K562 (cell line): ENCODE measurements around the gene APBA2. TPM values are rescaled to one million over a fixed set of nuclear protein-coding genes. Genes with fewer than 3 reads are reported as not detected.

Experiments
- ATAC-seq: fragments of 200-7000 bp; cut with Tn5 transposase; 3 replicates; pipeline ENCODE4 v1.9.1; 2020; ENCODE audit warnings: moderate library complexity
- BruUV-seq: library from RNA; stranded (reverse); fragments of 400-500 nt; replicated peaks from 2 replicates; lab custom pipeline; 2021; lab: Mats Ljungman, UMichigan
- CTCF ChIA-PET: fragments of 300-600 bp; formaldehyde crosslinking; extraction: SDS; loops from one replicate; lab custom pipeline; 2021; ENCODE audit warnings: low intra/inter-chr PET ratio; lab: Yijun Ruan, JAX
- POLR2A ChIA-PET: fragments of 300-600, 350-650 bp; sonication (Branson Sonifier 250); formaldehyde crosslinking; extraction: SDS; loops from one replicate; lab custom pipeline; 2021; ENCODE audit warnings: antibody characterized with exemption, inconsistent platforms; lab: Yijun Ruan, JAX
- DNase-seq, 4 experiments: peaks; one replicate each; pipeline versions ENCODE4 v3.0.0 to v3.0.0-alpha.2; 2011 to 2018; ENCODE audit warnings: low spot score in 3 of 4, mixed read lengths in 3 of 4; ENCODE audit errors: extremely low read depth in 1 of 4
- FAIRE-seq: peaks from 2 replicates; lab custom pipeline; 2011; peaks lifted over from hg19 to GRCh38; lab: Jason Lieb, UNC
- H2AFZ ChIP-seq: 2 replicates; pipeline ENCODE4 v1.6.0; 2011; ENCODE audit warnings: low read depth, low read length, control low read depth, inconsistent platforms
- H3K27ac ChIP-seq: fragments of 200-600 bp; 3 replicates; pipeline ENCODE4 v1.8.0; 2011; ENCODE audit warnings: low read depth, mild to moderate bottlenecking, control low read depth, inconsistent platforms, low read length, moderate library complexity, mixed read lengths; ENCODE audit errors: extremely low read depth
- H3K27me3 ChIP-seq, 2 experiments: fragments of 300-600 bp in 1 of 2; 2 replicates in 1 of 2; 3 replicates in 1 of 2; pipeline versions ENCODE4 v1.6.0 to v1.8.0; 2011; ENCODE audit warnings: inconsistent platforms in 2 of 2, low read length in 2 of 2, mild to moderate bottlenecking in 1 of 2, mixed read lengths in 1 of 2, moderate library complexity in 1 of 2; ENCODE audit not compliant: control insufficient read depth in 2 of 2, insufficient read depth in 2 of 2
- H3K36me3 ChIP-seq: fragments of 300-600 bp; 3 replicates; pipeline ENCODE4 v1.8.0; 2011; ENCODE audit warnings: mild to moderate bottlenecking, low read length, inconsistent platforms; ENCODE audit not compliant: control insufficient read depth, insufficient read depth
- H3K4me1 ChIP-seq, 2 experiments: fragments of 200-600 bp in 1 of 2; replicated peaks in 1 of 2; 2 replicates in 1 of 2; 3 replicates in 1 of 2; pipeline versions ENCODE4 v1.5.1 to v1.8.0; 2011; ENCODE audit warnings: inconsistent platforms in 2 of 2, low read length in 2 of 2, mild to moderate bottlenecking in 1 of 2, mixed read lengths in 1 of 2, moderate library complexity in 1 of 2; ENCODE audit not compliant: control insufficient read depth in 2 of 2, insufficient read depth in 2 of 2
- H3K4me2 ChIP-seq: 2 replicates; pipeline ENCODE4 v1.6.1; 2011; ENCODE audit warnings: low read length, control low read depth, inconsistent platforms, mixed read lengths; ENCODE audit not compliant: insufficient read depth
- H3K4me3 ChIP-seq: fragments of 200-600 bp; sonication (generic), shearing (Covaris generic); 2 replicates; pipeline ENCODE4 v1.5.1; 2016; ENCODE audit warnings: control low read depth, inconsistent platforms
- H3K79me2 ChIP-seq: fragments of 200-600 bp; 3 replicates; pipeline ENCODE4 v1.8.0; 2011; ENCODE audit warnings: low read length, inconsistent platforms; ENCODE audit not compliant: control insufficient read depth, insufficient read depth
- H3K9ac ChIP-seq, 2 experiments: 2 replicates each; pipeline versions ENCODE4 v1.6.0 to v1.6.1; 2011; ENCODE audit warnings: low read depth in 2 of 2, low read length in 2 of 2, control low read depth in 1 of 2, inconsistent platforms in 1 of 2, mild to moderate bottlenecking in 1 of 2, mixed read lengths in 1 of 2; ENCODE audit not compliant: insufficient read depth in 1 of 2
- H3K9me1 ChIP-seq: one replicate; pipeline ENCODE4 v1.6.0; 2011; ENCODE audit warnings: inconsistent platforms, mild to moderate bottlenecking, low read length, moderate library complexity; ENCODE audit not compliant: control insufficient read depth, insufficient read depth
- H3K9me3 ChIP-seq: replicated peaks from 2 replicates; pipeline ENCODE4 v1.5.1; 2011; ENCODE audit warnings: low read depth, low read length, inconsistent platforms; ENCODE audit not compliant: control insufficient read depth, insufficient read depth
- H4K20me1 ChIP-seq: replicated peaks from 2 replicates; pipeline ENCODE4 v1.6.1; 2011; ENCODE audit warnings: low read length, inconsistent platforms, mixed read lengths; ENCODE audit not compliant: control insufficient read depth, insufficient read depth
- ATF6 ChIP-seq: sonication (generic); formaldehyde crosslinking; IDR thresholded peaks from 2 replicates; pipeline ENCODE4 v1.4.0; 2020; ENCODE audit warnings: mild to moderate bottlenecking, missing genetic modification reagents
- CTBP1 ChIP-seq: fragments of 450-650 bp; IDR thresholded peaks from 2 replicates; pipeline ENCODE4 v1.6.1; 2016; ENCODE audit warnings: borderline replicate concordance
- ETS2 ChIP-seq: IDR thresholded peaks from 2 replicates; pipeline ENCODE4 v1.6.1; 2016; ENCODE audit warnings: borderline replicate concordance, missing genetic modification characterization, mild to moderate bottlenecking, moderate library complexity, missing compliant biosample characterization; ENCODE audit not compliant: poor library complexity, severe bottlenecking
- FOXJ3 ChIP-seq: sonication (generic); formaldehyde crosslinking; IDR thresholded peaks from 2 replicates; pipeline ENCODE4 v1.4.0; 2020; ENCODE audit warnings: mild to moderate bottlenecking, missing genetic modification reagents
- KDM5B ChIP-seq: fragments of 200-600 bp; sonication (generic); IDR thresholded peaks from 2 replicates; pipeline ENCODE4 v1.6.1; 2012; ENCODE audit warnings: low read depth, mild to moderate bottlenecking, moderate library complexity, low read length, control low read depth, inconsistent platforms; ENCODE audit not compliant: insufficient replicate concordance
- MEF2A ChIP-seq: IDR thresholded peaks from 2 replicates; pipeline ENCODE4 v1.6.1; 2011; ENCODE audit warnings: low read depth, mild to moderate bottlenecking, low read length, moderate library complexity; ENCODE audit not compliant: control insufficient read depth
- NFATC3 ChIP-seq: fragments of 450-650 bp; IDR thresholded peaks from 2 replicates; pipeline ENCODE4 v1.6.1; 2017; ENCODE audit warnings: mild to moderate bottlenecking
- OTX1 ChIP-seq: fragments of 450-650 bp; formaldehyde crosslinking; IDR thresholded peaks from 2 replicates; pipeline ENCODE4 v1.4.0; 2022; ENCODE audit warnings: mild to moderate bottlenecking
- POLR2A ChIP-seq: fragments of 450-650 bp; conservative IDR thresholded peaks from 2 replicates; pipeline ENCODE4 v1.6.1; 2016
- SMARCA5 ChIP-seq: fragments of 450-650 bp; IDR thresholded peaks from 2 replicates; pipeline ENCODE4 v1.6.1; 2016
- SMARCC2 ChIP-seq: fragments of 450-650 bp; IDR thresholded peaks from 2 replicates; pipeline ENCODE4 v1.6.1; 2017; ENCODE audit warnings: antibody characterized with exemption, moderate library complexity, mild to moderate bottlenecking, low read depth
- SNAPC5 ChIP-seq: fragments of 250-450 bp; sonication (Bioruptor Pico); IDR thresholded peaks from 2 replicates; pipeline ENCODE4 v1.8.0; 2021; ENCODE audit warnings: moderate library complexity, mild to moderate bottlenecking, inconsistent platforms
- TEAD4 ChIP-seq, 2 experiments: sonication (generic) in 1 of 2; formaldehyde crosslinking in 1 of 2; IDR thresholded peaks; 2 replicates each; pipeline versions ENCODE4 v1.6.1 to v1.8.0; 2012 to 2022; ENCODE audit warnings: borderline replicate concordance in 1 of 2, inconsistent platforms in 1 of 2, low read length in 1 of 2, mild to moderate bottlenecking in 1 of 2, missing genetic modification reagents in 1 of 2
- TOE1 ChIP-seq, 2 experiments: fragments of 450-650 bp in 1 of 2; sonication (generic) in 1 of 2; formaldehyde crosslinking in 1 of 2; IDR thresholded peaks; 2 replicates each; pipeline versions ENCODE4 v1.7.1 to v1.8.0; 2016 to 2022; ENCODE audit warnings: borderline replicate concordance in 2 of 2, mild to moderate bottlenecking in 2 of 2, antibody characterized with exemption in 1 of 2, inconsistent platforms in 1 of 2, low read depth in 1 of 2, missing genetic modification reagents in 1 of 2, moderate library complexity in 1 of 2
- ZNF143 ChIP-seq: sonication (generic); formaldehyde crosslinking; IDR thresholded peaks from 2 replicates; pipeline ENCODE4 v1.9.0; 2022; ENCODE audit warnings: mild to moderate bottlenecking, missing genetic modification reagents
- ZNF316 ChIP-seq: fragments of 450-650 bp; IDR thresholded peaks from 2 replicates; pipeline ENCODE4 v1.6.1; 2016
- ZNF57 ChIP-seq: fragments of 450-650 bp; formaldehyde crosslinking; IDR thresholded peaks from 2 replicates; pipeline ENCODE4 v1.4.0; 2020; ENCODE audit warnings: mild to moderate bottlenecking, moderate library complexity
- WGBS: fragments of 100-300 bp; shearing (Covaris generic); methylation state at CpG from one replicate; pipeline ENCODE4 v1.1.6; 2016; ENCODE audit warnings: low coverage, mixed read lengths; ENCODE audit not compliant: insufficient coverage; ENCODE audit errors: missing lambda C conversion rate; 5-methylcytosine and 5-hydroxymethylcytosine counted together
- in situ Hi-C: fragments of 300-500 bp; cut with MboI; formaldehyde crosslinking; loops from 4 replicates; pipeline ENCODE4 v1.15.0; 2018; ENCODE audit warnings: inconsistent platforms, mixed read lengths
- intact Hi-C: fragments of 100-400 bp; cut with micrococcal nuclease; formaldehyde crosslinking; loops from 2 replicates; pipeline ENCODE4 v1.14.2; 2022
- polyA plus RNA-seq, 8 experiments: library from polyadenylated mRNA; depleted of rRNA in 4 of 8; stranded (reverse) in 5 of 8; unstranded in 3 of 8; fragments of >200 nt; fragmentation: Nextera tagmentation in 2 of 8; fragmentation: Illumina TruSeq in 1 of 8; extraction: Ambion mirVana in 2 of 8; extraction: Trizol in 1 of 8; gene quantifications; 2 replicates each; pipeline versions ENCODE4 v1.2.1 to v1.2.3, GENCODE V29; 2011 to 2014; ENCODE audit warnings: inconsistent platforms in 1 of 8, missing spikeins in 1 of 8
- total RNA-seq, 7 experiments: library from RNA; depleted of rRNA in 6 of 7; stranded (reverse); fragments of >200 nt in 6 of 7; fragmentation: Illumina TruSeq in 2 of 7; extraction: Trizol in 2 of 7; gene quantifications; 2 replicates each; pipeline versions ENCODE4 v1.2.1 to v1.2.3, GENCODE V29; 2011 to 2021; ENCODE audit warnings: low replicate concordance in 1 of 7
- TF ChIP-seq, protein P1 (sequence below): sonication (generic); formaldehyde crosslinking; IDR thresholded peaks from 2 replicates; pipeline ENCODE4 v1.8.0; 2023; ENCODE audit warnings: mild to moderate bottlenecking, missing genetic modification reagents

Gene APBA2
- total and polyA plus RNA-seq, 9 of the 15 experiments (the other 6 are each of a cell fraction or from before 2014, with no cell fraction given), result 0.24 to 40.9 (median 25.2) TPM

- H2AFZ ChIP-seq, result no peak overlapping the region
- no peaks in the 10 kb centered on the region; the same call in 1 of the 2 replicates for H4K20me1 ChIP-seq
- no peak for FAIRE-seq
- ChIA-PET CTCF (interaction anchor here (1.3 kb wide), 1 partner anchor 52 kb away, joined by 5 read pairs; no protein-coding TSS in a partner anchor), POLR2A (interaction anchor here (1.2 kb wide), 1 partner anchor 9 kb away, joined by 6 read pairs; no protein-coding TSS in a partner anchor)
- H3K27me3 ChIP-seq, result no peaks in the 10 kb centered on the region
- peak overlapping the region in 1 of 2 experiments; percentile 15; a peak in 1 of 4 replicates for H3K9ac ChIP-seq
- WGBS, result 74% methylated on average over 5 of the region's 5 CpGs
- H3K9me3 ChIP-seq, result no peaks in the 10 kb centered on the region; the same call in 1 of the 2 replicates
- H3K4me3 ChIP-seq, result no peak overlapping the region
- peaks cover 21 to 23% of the 10 kb centered on the region in 2 experiments for H3K4me1 ChIP-seq
- intact Hi-C loops (no loop called here), in situ Hi-C loops (no loop called here)
- peaks cover 14% of the 10 kb centered on the region; the same call in 2 of the 3 replicates for H3K36me3 ChIP-seq
- H3K4me2 ChIP-seq, result no peak overlapping the region
- no TSS peak for BruUV-seq
- H3K27ac ChIP-seq, result no peak overlapping the region
- TF ChIP-seq MEF2A, result no peak
- TF ChIP-seq NFATC3, result no peak
- no peak for TF ChIP-seq ZNF143 (CRISPR knock-in tag)
- TF ChIP-seq SMARCA5, result no peak
- TF ChIP-seq POLR2A, result no peak
- no peak for TF ChIP-seq ATF6 (CRISPR knock-in tag)
- TF ChIP-seq FOXJ3, result no peak
- no peak for TF ChIP-seq ZNF57 (CRISPR knock-in tag)
- no peak for TF ChIP-seq TOE1 (IDR thresholded peaks at IDR 0.05; ENCODE audit: borderline replicate concordance)
- no peak for TF ChIP-seq TOE1 (CRISPR knock-in tag; IDR thresholded peaks at IDR 0.05; ENCODE audit: borderline replicate concordance, low read depth)
- TF ChIP-seq, protein P1, sequence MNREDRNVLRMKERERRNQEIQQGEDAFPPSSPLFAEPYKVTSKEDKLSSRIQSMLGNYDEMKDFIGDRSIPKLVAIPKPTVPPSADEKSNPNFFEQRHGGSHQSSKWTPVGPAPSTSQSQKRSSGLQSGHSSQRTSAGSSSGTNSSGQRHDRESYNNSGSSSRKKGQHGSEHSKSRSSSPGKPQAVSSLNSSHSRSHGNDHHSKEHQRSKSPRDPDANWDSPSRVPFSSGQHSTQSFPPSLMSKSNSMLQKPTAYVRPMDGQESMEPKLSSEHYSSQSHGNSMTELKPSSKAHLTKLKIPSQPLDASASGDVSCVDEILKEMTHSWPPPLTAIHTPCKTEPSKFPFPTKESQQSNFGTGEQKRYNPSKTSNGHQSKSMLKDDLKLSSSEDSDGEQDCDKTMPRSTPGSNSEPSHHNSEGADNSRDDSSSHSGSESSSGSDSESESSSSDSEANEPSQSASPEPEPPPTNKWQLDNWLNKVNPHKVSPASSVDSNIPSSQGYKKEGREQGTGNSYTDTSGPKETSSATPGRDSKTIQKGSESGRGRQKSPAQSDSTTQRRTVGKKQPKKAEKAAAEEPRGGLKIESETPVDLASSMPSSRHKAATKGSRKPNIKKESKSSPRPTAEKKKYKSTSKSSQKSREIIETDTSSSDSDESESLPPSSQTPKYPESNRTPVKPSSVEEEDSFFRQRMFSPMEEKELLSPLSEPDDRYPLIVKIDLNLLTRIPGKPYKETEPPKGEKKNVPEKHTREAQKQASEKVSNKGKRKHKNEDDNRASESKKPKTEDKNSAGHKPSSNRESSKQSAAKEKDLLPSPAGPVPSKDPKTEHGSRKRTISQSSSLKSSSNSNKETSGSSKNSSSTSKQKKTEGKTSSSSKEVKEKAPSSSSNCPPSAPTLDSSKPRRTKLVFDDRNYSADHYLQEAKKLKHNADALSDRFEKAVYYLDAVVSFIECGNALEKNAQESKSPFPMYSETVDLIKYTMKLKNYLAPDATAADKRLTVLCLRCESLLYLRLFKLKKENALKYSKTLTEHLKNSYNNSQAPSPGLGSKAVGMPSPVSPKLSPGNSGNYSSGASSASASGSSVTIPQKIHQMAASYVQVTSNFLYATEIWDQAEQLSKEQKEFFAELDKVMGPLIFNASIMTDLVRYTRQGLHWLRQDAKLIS, result no peak
- no peak for TF ChIP-seq SNAPC5
- TF ChIP-seq ETS2 (tag), result no peak
- TF ChIP-seq KDM5B, result no peak
- no peak for TF ChIP-seq CTBP1
- no peak for TF ChIP-seq SMARCC2
- TF ChIP-seq TEAD4 (IDR thresholded peaks at IDR 0.05; ENCODE audit: low read length), result no peak
- no peak for TF ChIP-seq TEAD4 (CRISPR knock-in tag; IDR thresholded peaks at IDR 0.05; ENCODE audit: borderline replicate concordance)
- TF ChIP-seq ZNF316, result no peak
- no peak for TF ChIP-seq OTX1 (CRISPR knock-in tag)
- no peak for ATAC-seq
- peaks cover 39% of the 10 kb centered on the region for H3K79me2 ChIP-seq
- no peaks in the 10 kb centered on the region for H3K9me1 ChIP-seq
- no peak for DNase-seq
These were observed 36.9 kb downstream of the APBA2 start for GRCh38 chr15:28922707-28923012.
